ENCODE data around the gene OPN3.

GRCh38 chr1:241639623-241640148 lies 483 bp downstream of the OPN3 start:
- no peak for TF ChIP-seq CTCF (optimal IDR thresholded peaks at IDR 0.05 in 1 of 3, IDR thresholded peaks at IDR 0.05 in 1 of 3, conservative IDR thresholded peaks at IDR 0.05 in 1 of 3; ENCODE audit: extremely low read depth in 1 of 3, insufficient read depth in 2 of 3, low read length in 3 of 3)
- no peak for TF ChIP-seq EZH2 (IDR thresholded peaks at IDR 0.05; ENCODE audit: low read length)

Data from keratinocyte (primary cell).